HepG2 (cell line): ENCODE results near the gene DUT. TPM values are rescaled to one million over a fixed set of nuclear protein-coding genes. Genes with fewer than 3 reads are reported as not detected.

Experiments
- ATAC-seq: fragments of 200-7000 bp; cut with Tn5 transposase; 3 replicates; pipeline ENCODE4 v1.9.1; 2020; ENCODE audit warnings: mild to moderate bottlenecking, moderate library complexity
- BruUV-seq: library from RNA; stranded (reverse); fragments of 400-500 nt; replicated peaks from 2 replicates; lab custom pipeline; 2021; lab: Mats Ljungman, UMichigan
- CTCF ChIA-PET: fragments of 300-600 bp; formaldehyde crosslinking; extraction: SDS; loops from one replicate; lab custom pipeline; 2021; ENCODE audit warnings: low total read pairs, inconsistent platforms, low intra/inter-chr PET ratio; lab: Yijun Ruan, JAX
- POLR2A ChIA-PET: fragments of 350-600 bp; sonication (Branson Sonifier 250); formaldehyde crosslinking; loops from one replicate; lab custom pipeline; 2020; ENCODE audit warnings: antibody characterized with exemption, inconsistent platforms; lab: Yijun Ruan, JAX
- DNase-seq: peaks from one replicate; pipeline ENCODE4 v3.0.0-alpha.2; 2015; ENCODE audit warnings: low spot score
- FAIRE-seq: peaks from 3 replicates; lab custom pipeline; 2011; peaks lifted over from hg19 to GRCh38; lab: Jason Lieb, UNC
- H2AFZ ChIP-seq: one replicate; pipeline ENCODE4 v1.6.1; 2011; ENCODE audit warnings: low read length, inconsistent platforms
- H3K27ac ChIP-seq: fragments of 300-600 bp; 3 replicates; pipeline ENCODE4 v1.8.0; 2011; ENCODE audit warnings: mixed run types, mild to moderate bottlenecking, mixed read lengths, low read length, inconsistent platforms; ENCODE audit not compliant: insufficient read depth; ENCODE audit errors: extremely low read length
- H3K27me3 ChIP-seq, 2 experiments: fragments of 200-600 bp in 1 of 2; 2 replicates in 1 of 2; 3 replicates in 1 of 2; pipeline versions ENCODE4 v1.6.0 to v1.8.0; 2011; ENCODE audit warnings: low read length in 2 of 2, mild to moderate bottlenecking in 2 of 2, moderate library complexity in 2 of 2, inconsistent platforms in 1 of 2; ENCODE audit not compliant: insufficient read depth in 2 of 2, control insufficient read depth in 1 of 2
- H3K36me3 ChIP-seq, 2 experiments: fragments of 200-600 bp in 1 of 2; replicated peaks in 1 of 2; 2 replicates in 1 of 2; 3 replicates in 1 of 2; pipeline versions ENCODE4 v1.5.1 to v1.8.0; 2011; ENCODE audit warnings: low read length in 2 of 2, inconsistent platforms in 1 of 2; ENCODE audit not compliant: insufficient read depth in 2 of 2, control insufficient read depth in 1 of 2
- H3K4me1 ChIP-seq: 2 replicates; pipeline ENCODE4 v1.5.1; 2012; ENCODE audit warnings: low read length, inconsistent platforms; ENCODE audit not compliant: insufficient read depth
- H3K4me2 ChIP-seq: 2 replicates; pipeline ENCODE4 v1.6.0; 2011; ENCODE audit warnings: low read depth, low read length, inconsistent platforms
- H3K4me3 ChIP-seq, 3 experiments: fragments of 200-600 bp in 1 of 3; sonication (generic), shearing (Covaris generic) in 1 of 3; replicated peaks in 1 of 3; 2 replicates each; pipeline ENCODE4 v1.5.1; 2011 to 2016; ENCODE audit warnings: low read length in 3 of 3, inconsistent platforms in 2 of 3, low read depth in 2 of 3, mild to moderate bottlenecking in 2 of 3, control low read depth in 1 of 3, mixed read lengths in 1 of 3; ENCODE audit not compliant: insufficient read depth in 1 of 3
- H3K79me2 ChIP-seq: one replicate; pipeline ENCODE4 v1.6.1; 2011; ENCODE audit warnings: low read length, inconsistent platforms; ENCODE audit not compliant: insufficient read depth
- H3K9ac ChIP-seq: 2 replicates; pipeline ENCODE4 v1.6.0; 2011; ENCODE audit warnings: mild to moderate bottlenecking, low read depth, low read length, inconsistent platforms; ENCODE audit not compliant: insufficient read depth
- H3K9me3 ChIP-seq: 2 replicates; pipeline ENCODE4 v1.5.1; 2012; ENCODE audit warnings: mild to moderate bottlenecking, low read length
- H4K20me1 ChIP-seq: 2 replicates; pipeline ENCODE4 v1.6.0; 2011; ENCODE audit warnings: inconsistent platforms, mild to moderate bottlenecking, low read length, moderate library complexity; ENCODE audit not compliant: insufficient read depth
- RBFOX2 ChIP-seq: fragments of 200-400 bp; formaldehyde crosslinking; IDR thresholded peaks from 2 replicates; pipeline ENCODE4 v1.6.1; 2017; ENCODE audit warnings: low read depth, mild to moderate bottlenecking, low read length
- ZBTB38 ChIP-seq: sonication (generic); formaldehyde crosslinking; IDR thresholded peaks from 2 replicates; pipeline ENCODE4 v1.5.1; 2020; ENCODE audit warnings: mild to moderate bottlenecking, missing genetic modification reagents
- ZFP37 ChIP-seq: sonication (generic); formaldehyde crosslinking; IDR thresholded peaks from 2 replicates; pipeline ENCODE4 v1.4.0; 2020; ENCODE audit warnings: missing genetic modification reagents, borderline replicate concordance
- ZNF317 ChIP-seq: sonication (generic); formaldehyde crosslinking; IDR thresholded peaks from 2 replicates; pipeline ENCODE4 v1.5.0; 2020; ENCODE audit warnings: mild to moderate bottlenecking, missing genetic modification reagents
- ZNF619 ChIP-seq: sonication (generic); formaldehyde crosslinking; IDR thresholded peaks from 2 replicates; pipeline ENCODE4 v1.4.0; 2020; ENCODE audit warnings: mild to moderate bottlenecking, missing genetic modification reagents
- ZSCAN31 ChIP-seq: sonication (generic); formaldehyde crosslinking; IDR thresholded peaks from 2 replicates; pipeline ENCODE4 v1.5.0; 2020; ENCODE audit warnings: low read depth, mild to moderate bottlenecking, missing genetic modification reagents
- WGBS: methylation state at CpG from one replicate; pipeline ENCODE4 v1.1.6; 2017; ENCODE audit warnings: low lambda C conversion rate; 5-methylcytosine and 5-hydroxymethylcytosine counted together
- in situ Hi-C: cut with HindIII; loops from 2 replicates; pipeline ENCODE4 v1.10.0; 2017; ENCODE audit warnings: low pct_unique_long_range_greater_than_20kb; ENCODE audit not compliant: extremely low pct_ligation_motif_present
- intact Hi-C: fragments of 100-400 bp; cut with micrococcal nuclease; formaldehyde crosslinking; loops from one replicate; pipeline ENCODE4 v1.10.0; 2022; ENCODE audit not compliant: unreplicated experiment
- polyA plus RNA-seq, 8 experiments: library from polyadenylated mRNA; depleted of rRNA in 3 of 8; stranded (reverse) in 7 of 8; unstranded in 1 of 8; fragments of >200 nt; fragmentation: Illumina TruSeq in 4 of 8; extraction: Trizol in 4 of 8; gene quantifications; 2 replicates each; pipeline versions ENCODE4 v1.2.1 to v1.2.3, GENCODE V29; 2011 to 2016; ENCODE audit warnings: low read depth in 4 of 8, missing spikeins in 1 of 8, mixed read lengths in 1 of 8; ENCODE audit not compliant: insufficient read depth in 1 of 8
- total RNA-seq, 5 experiments: library from RNA; depleted of rRNA; stranded (reverse); fragments of >200 nt; fragmentation: Illumina TruSeq; extraction: Trizol; gene quantifications; 2 replicates each; pipeline ENCODE4 v1.2.3, GENCODE V29; 2016; ENCODE audit warnings: low read depth in 1 of 5
- TF ChIP-seq, protein P1 (sequence below): sonication (generic); formaldehyde crosslinking; IDR thresholded peaks from 2 replicates; pipeline ENCODE4 v1.4.0; 2020; ENCODE audit warnings: mild to moderate bottlenecking, missing genetic modification reagents
- TF ChIP-seq, protein P2 (sequence below), 2 experiments: fragments of 450-650 bp in 1 of 2; sonication (generic) in 1 of 2; formaldehyde crosslinking; IDR thresholded peaks; 2 replicates each; pipeline versions ENCODE4 v1.5.0 to v1.8.0; 2020 to 2022; ENCODE audit warnings: mild to moderate bottlenecking in 1 of 2, missing genetic modification reagents in 1 of 2
- TF ChIP-seq, protein P3 (sequence below): sonication (generic); formaldehyde crosslinking; IDR thresholded peaks from 2 replicates; pipeline ENCODE4 v1.4.0; 2020; ENCODE audit warnings: missing genetic modification reagents
- TF ChIP-seq, protein P4 (sequence below): sonication (generic); IDR thresholded peaks from 2 replicates; pipeline ENCODE4 v1.6.1; 2016; ENCODE audit warnings: low read depth, borderline replicate concordance

DUT gene
- total and polyA plus RNA-seq, 2 of the 13 experiments (the other 11 are each of a cell fraction or from before 2014, with no cell fraction given) = 36.7 to 131 TPM

- FAIRE-seq (no peak), DNase-seq (no peak), ATAC-seq (no peak)
- Histone ChIP-seq H2AFZ (no peak overlapping the region), H3K27me3 (no peaks in the 10 kb centered on the region; a peak in 1 of 5 replicates), H3K4me2 (peak overlapping the region; percentile 78), H3K9me3 (no peaks in the 10 kb centered on the region), H3K27ac (peak overlapping the region; percentile 71), H4K20me1 (no peaks in the 10 kb centered on the region), H3K79me2 (peaks cover 5% of the 10 kb centered on the region), H3K4me1 (peaks cover 38% of the 10 kb centered on the region), H3K9ac (peak overlapping the region; percentile 70), H3K36me3 (peaks cover 0 to 19% of the 10 kb centered on the region in 2 experiments; a peak in 4 of 5 replicates), H3K4me3 (peak overlapping the region; percentile 77 to 86 (median 78))
- POLR2A ChIA-PET = interaction anchor here (0.8 kb wide), 1 partner anchor 23 kb away, joined by 3 read pairs; no protein-coding TSS in a partner anchor
- TF ChIP-seq ZSCAN31 = 0 out of 2 replicates have a peak, but pooled peaks have one; percentile 7
- TF ChIP-seq, protein P1, sequence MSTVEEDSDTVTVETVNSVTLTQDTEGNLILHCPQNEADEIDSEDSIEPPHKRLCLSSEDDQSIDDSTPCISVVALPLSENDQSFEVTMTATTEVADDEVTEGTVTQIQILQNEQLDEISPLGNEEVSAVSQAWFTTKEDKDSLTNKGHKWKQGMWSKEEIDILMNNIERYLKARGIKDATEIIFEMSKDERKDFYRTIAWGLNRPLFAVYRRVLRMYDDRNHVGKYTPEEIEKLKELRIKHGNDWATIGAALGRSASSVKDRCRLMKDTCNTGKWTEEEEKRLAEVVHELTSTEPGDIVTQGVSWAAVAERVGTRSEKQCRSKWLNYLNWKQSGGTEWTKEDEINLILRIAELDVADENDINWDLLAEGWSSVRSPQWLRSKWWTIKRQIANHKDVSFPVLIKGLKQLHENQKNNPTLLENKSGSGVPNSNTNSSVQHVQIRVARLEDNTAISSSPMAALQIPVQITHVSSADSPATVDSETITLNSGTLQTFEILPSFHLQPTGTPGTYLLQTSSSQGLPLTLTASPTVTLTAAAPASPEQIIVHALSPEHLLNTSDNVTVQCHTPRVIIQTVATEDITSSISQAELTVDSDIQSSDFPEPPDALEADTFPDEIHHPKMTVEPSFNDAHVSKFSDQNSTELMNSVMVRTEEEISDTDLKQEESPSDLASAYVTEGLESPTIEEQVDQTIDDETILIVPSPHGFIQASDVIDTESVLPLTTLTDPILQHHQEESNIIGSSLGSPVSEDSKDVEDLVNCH = no peak
- CTCF ChIA-PET = no interaction called here
- TSS peak; percentile 67 for BruUV-seq
- intact Hi-C loops = no loop called here
- 7% methylated on average over 9 of the region's 9 CpGs for WGBS
- in situ Hi-C loops = no loop called here
Measured at GRCh38 chr15:48332642-48333034, 1.4 kb downstream of the DUT start.

DNA sequence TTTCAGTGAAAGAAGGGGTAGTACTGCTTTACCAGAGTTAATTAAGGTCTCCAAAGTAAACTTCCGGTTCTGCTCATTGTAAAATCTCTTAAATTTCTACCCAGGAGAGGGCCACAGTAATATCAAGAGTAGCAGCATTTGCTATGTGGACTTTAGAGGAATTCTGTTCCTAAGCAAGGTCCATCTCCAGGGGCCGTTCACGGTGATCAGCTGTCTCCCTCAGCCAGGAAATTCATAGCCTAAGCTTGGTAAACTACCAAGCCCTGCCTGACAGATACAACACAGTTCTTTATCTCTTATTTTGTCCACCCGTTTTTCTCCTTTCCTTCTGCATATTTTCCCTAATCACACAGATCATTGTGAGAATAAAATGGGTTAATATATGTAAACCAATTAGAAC, 2.3 kb downstream of the DUT start:
- no peaks in the 10 kb centered on the region; a peak in 1 of 5 replicates for H3K27me3 ChIP-seq
- intact Hi-C loops (no loop called here), in situ Hi-C loops (no loop called here)
- H2AFZ ChIP-seq = no peak overlapping the region
- peak; percentile 39 for DNase-seq
- H3K4me1 ChIP-seq = peaks cover 38% of the 10 kb centered on the region
- H3K36me3 ChIP-seq = peaks cover 0 to 26% of the 10 kb centered on the region in 2 experiments; a peak in 4 of 5 replicates
- H3K9me3 ChIP-seq = no peaks in the 10 kb centered on the region
- no peak overlapping the region for H3K9ac ChIP-seq
- CTCF ChIA-PET = no interaction called here
- TF ChIP-seq, protein P2, sequence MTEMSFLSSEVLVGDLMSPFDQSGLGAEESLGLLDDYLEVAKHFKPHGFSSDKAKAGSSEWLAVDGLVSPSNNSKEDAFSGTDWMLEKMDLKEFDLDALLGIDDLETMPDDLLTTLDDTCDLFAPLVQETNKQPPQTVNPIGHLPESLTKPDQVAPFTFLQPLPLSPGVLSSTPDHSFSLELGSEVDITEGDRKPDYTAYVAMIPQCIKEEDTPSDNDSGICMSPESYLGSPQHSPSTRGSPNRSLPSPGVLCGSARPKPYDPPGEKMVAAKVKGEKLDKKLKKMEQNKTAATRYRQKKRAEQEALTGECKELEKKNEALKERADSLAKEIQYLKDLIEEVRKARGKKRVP (CRISPR knock-in tag; IDR thresholded peaks at IDR 0.05) = no peak
- TF ChIP-seq ZFP37 = no peak
- peak; percentile 96 for TF ChIP-seq ZNF317 (CRISPR knock-in tag)
- TF ChIP-seq, protein P3, sequence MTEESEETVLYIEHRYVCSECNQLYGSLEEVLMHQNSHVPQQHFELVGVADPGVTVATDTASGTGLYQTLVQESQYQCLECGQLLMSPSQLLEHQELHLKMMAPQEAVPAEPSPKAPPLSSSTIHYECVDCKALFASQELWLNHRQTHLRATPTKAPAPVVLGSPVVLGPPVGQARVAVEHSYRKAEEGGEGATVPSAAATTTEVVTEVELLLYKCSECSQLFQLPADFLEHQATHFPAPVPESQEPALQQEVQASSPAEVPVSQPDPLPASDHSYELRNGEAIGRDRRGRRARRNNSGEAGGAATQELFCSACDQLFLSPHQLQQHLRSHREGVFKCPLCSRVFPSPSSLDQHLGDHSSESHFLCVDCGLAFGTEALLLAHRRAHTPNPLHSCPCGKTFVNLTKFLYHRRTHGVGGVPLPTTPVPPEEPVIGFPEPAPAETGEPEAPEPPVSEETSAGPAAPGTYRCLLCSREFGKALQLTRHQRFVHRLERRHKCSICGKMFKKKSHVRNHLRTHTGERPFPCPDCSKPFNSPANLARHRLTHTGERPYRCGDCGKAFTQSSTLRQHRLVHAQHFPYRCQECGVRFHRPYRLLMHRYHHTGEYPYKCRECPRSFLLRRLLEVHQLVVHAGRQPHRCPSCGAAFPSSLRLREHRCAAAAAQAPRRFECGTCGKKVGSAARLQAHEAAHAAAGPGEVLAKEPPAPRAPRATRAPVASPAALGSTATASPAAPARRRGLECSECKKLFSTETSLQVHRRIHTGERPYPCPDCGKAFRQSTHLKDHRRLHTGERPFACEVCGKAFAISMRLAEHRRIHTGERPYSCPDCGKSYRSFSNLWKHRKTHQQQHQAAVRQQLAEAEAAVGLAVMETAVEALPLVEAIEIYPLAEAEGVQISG (CRISPR knock-in tag) = no peak
- TF ChIP-seq ZBTB38 (CRISPR knock-in tag) = no peak
- TF ChIP-seq, protein P4, sequence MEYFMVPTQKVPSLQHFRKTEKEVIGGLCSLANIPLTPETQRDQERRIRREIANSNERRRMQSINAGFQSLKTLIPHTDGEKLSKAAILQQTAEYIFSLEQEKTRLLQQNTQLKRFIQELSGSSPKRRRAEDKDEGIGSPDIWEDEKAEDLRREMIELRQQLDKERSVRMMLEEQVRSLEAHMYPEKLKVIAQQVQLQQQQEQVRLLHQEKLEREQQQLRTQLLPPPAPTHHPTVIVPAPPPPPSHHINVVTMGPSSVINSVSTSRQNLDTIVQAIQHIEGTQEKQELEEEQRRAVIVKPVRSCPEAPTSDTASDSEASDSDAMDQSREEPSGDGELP = peak; percentile 74; the same call in 1 of the 2 replicates
- TF ChIP-seq ZNF619 (CRISPR knock-in tag) = no peak
- TF ChIP-seq RBFOX2 = peak; percentile 28; the same call in 1 of the 2 replicates
- BruUV-seq = no TSS peak
- WGBS = 8% methylated on average over 4 of the region's 4 CpGs
- ATAC-seq = no peak
- H3K4me2 ChIP-seq = peak overlapping the region; percentile 78
- H4K20me1 ChIP-seq = no peaks in the 10 kb centered on the region
- peaks cover 5% of the 10 kb centered on the region for H3K79me2 ChIP-seq
- FAIRE-seq = peak; percentile 72
- POLR2A ChIA-PET = no interaction called here
- H3K4me3 ChIP-seq = peak overlapping the region in 2 of 3 experiments; percentile 78 to 86; a peak in 2 of 6 replicates
- H3K27ac ChIP-seq = peak overlapping the region; percentile 71
